ENCODE results near the gene TSC2. TPM values are rescaled to one million over a fixed set of nuclear protein-coding genes. Genes with fewer than 3 reads are reported as not detected.
A peak's percentile ranks its signal among the peaks of the same experiment; 100 is the strongest.

The TSC2 gene
- total and polyA plus RNA-seq, 2 of the 13 experiments (the other 11 are each of a cell fraction or from before 2014, with no cell fraction given), result 19.6 to 40.4 TPM

DNA sequence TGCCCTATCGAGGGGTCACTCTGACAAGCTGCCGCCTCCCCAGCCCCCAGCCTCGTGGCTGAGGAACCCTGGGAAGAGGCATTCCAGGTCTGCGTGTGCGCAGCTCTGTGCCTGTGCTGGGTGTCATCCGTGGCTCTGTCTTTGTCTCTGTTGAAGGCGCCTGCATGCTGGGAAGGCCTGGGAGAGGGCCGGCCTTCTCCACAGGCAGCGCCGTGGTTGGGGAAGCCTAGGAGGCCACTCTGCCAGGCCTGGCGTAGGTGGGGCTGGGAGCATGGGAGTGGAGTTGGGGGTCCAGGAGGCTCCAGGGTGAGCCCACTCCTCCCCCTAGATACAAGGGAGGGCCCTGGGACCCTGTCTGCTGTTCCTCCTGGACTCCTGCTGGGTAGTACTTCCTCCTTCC, 17.7 kb upstream of the TSC2 start:
- H2AFZ ChIP-seq (ENCODE audit: low read length), result no peak overlapping the region
- in situ Hi-C loops (cut with HindIII; ENCODE audit: extremely low pct_ligation_motif_present, low pct_unique_long_range_greater_than_20kb), result no loop called here
- TF ChIP-seq SKI (IDR thresholded peaks at IDR 0.05; ENCODE audit: partially characterized antibody) (no peak), ZNF768 (CRISPR knock-in tag; IDR thresholded peaks at IDR 0.05) (peak; percentile 80; the same call in 1 of the 2 replicates)
- H3K27me3 ChIP-seq (ENCODE audit: control insufficient read depth in 1 of 2, insufficient read depth in 2 of 2, low read length in 2 of 2), result peaks cover 0 to 9% of the 10 kb centered on the region in 2 experiments; a peak in 1 of 5 replicates
- no peak overlapping the region for H3K4me2 ChIP-seq (ENCODE audit: low read depth, low read length)
- FAIRE-seq, result no peak
- 88% methylated on average over 7 of the region's 11 CpGs for WGBS (ENCODE audit: low lambda C conversion rate)
- H3K27ac ChIP-seq (ENCODE audit: extremely low read length, insufficient read depth, low read length), result no peak overlapping the region
- DNase-seq (ENCODE audit: low spot score), result no peak
- H3K9me3 ChIP-seq (ENCODE audit: low read length), result no peaks in the 10 kb centered on the region
- CTCF ChIA-PET (ENCODE audit: low intra/inter-chr PET ratio, low total read pairs), result no interaction called here
- ATAC-seq, result no peak
- no peak overlapping the region for H3K9ac ChIP-seq (ENCODE audit: insufficient read depth, low read depth, low read length)
- no TSS peak for BruUV-seq (replicated peaks)
- no peaks in the 10 kb centered on the region; a peak in 1 of 5 replicates for H3K36me3 ChIP-seq (replicated peaks in 1 of 2; ENCODE audit: control insufficient read depth in 1 of 2, insufficient read depth in 2 of 2, low read length in 2 of 2)
- H3K4me3 ChIP-seq (replicated peaks in 1 of 3; ENCODE audit: insufficient read depth in 1 of 3, low read depth in 2 of 3, low read length in 3 of 3), result no peak overlapping the region
- H3K4me1 ChIP-seq (ENCODE audit: insufficient read depth, low read length), result peaks cover 76% of the 10 kb centered on the region
- H4K20me1 ChIP-seq (ENCODE audit: insufficient read depth, low read length), result 0 out of 2 replicates have a peak, but pooled peaks cover 7% of the 10 kb centered on the region
- POLR2A ChIA-PET, result no interaction called here
- intact Hi-C loops (cut with micrococcal nuclease; ENCODE audit: unreplicated experiment), result no loop called here
- peaks cover 3% of the 10 kb centered on the region for H3K79me2 ChIP-seq (ENCODE audit: insufficient read depth, low read length)

DNA sequence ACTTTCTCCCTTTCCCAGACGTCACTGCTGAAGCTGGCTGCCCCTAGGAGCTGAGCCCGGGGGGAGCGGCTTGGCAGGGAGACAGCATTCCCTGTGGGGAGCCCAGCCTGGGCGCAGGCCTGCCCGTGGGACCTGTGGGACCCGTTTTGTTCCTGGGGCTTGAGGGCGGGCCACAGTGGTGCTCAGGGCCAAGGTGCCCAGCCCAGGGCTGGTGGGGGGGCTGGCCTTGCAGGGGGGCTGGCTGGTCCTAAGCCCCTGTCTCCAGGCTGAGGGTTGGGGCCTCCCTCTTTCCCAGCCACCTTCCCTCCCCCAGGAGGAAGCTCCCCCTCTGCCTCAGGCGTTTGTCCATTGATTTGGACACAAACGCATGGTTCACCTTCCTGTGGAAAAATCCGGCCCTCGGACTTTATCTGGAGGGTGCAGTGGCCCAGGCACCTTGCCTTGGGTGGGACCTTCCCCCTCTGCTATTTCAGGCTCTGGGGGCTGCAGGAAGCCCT, 16.7 kb upstream of the TSC2 start:
- Histone ChIP-seq H4K20me1 (ENCODE audit: insufficient read depth, low read length) (0 out of 2 replicates have a peak, but pooled peaks cover 7% of the 10 kb centered on the region), H3K9me3 (ENCODE audit: low read length) (no peaks in the 10 kb centered on the region), H3K79me2 (ENCODE audit: insufficient read depth, low read length) (peaks cover 3% of the 10 kb centered on the region), H2AFZ (ENCODE audit: low read length) (no peak overlapping the region), H3K4me1 (ENCODE audit: insufficient read depth, low read length) (peaks cover 75% of the 10 kb centered on the region), H3K4me2 (ENCODE audit: low read depth, low read length) (no peak overlapping the region), H3K27me3 (ENCODE audit: control insufficient read depth in 1 of 2, insufficient read depth in 2 of 2, low read length in 2 of 2) (peaks cover 0 to 2% of the 10 kb centered on the region in 2 experiments; a peak in 1 of 5 replicates), H3K27ac (ENCODE audit: extremely low read length, insufficient read depth, low read length) (no peak overlapping the region), H3K36me3 (replicated peaks in 1 of 2; ENCODE audit: control insufficient read depth in 1 of 2, insufficient read depth in 2 of 2, low read length in 2 of 2) (no peaks in the 10 kb centered on the region; a peak in 1 of 5 replicates), H3K9ac (ENCODE audit: insufficient read depth, low read depth, low read length) (no peak overlapping the region), H3K4me3 (replicated peaks in 1 of 3; ENCODE audit: insufficient read depth in 1 of 3, low read depth in 2 of 3, low read length in 3 of 3) (no peak overlapping the region)
- POLR2A ChIA-PET, result interaction anchor here (1.7 kb wide), 1 partner anchor 124 kb away, joined by 4 read pairs; the partner anchor contains the start of gene TRAF7
- CTCF ChIA-PET (ENCODE audit: low intra/inter-chr PET ratio, low total read pairs), result no interaction called here
- no peak for ATAC-seq
- WGBS (ENCODE audit: low lambda C conversion rate), result 87% methylated on average over 7 of the region's 11 CpGs
- in situ Hi-C loops (cut with HindIII; ENCODE audit: extremely low pct_ligation_motif_present, low pct_unique_long_range_greater_than_20kb) (no loop called here), intact Hi-C loops (cut with micrococcal nuclease; ENCODE audit: unreplicated experiment) (no loop called here)
- DNase-seq (ENCODE audit: low spot score), result no peak
- BruUV-seq (replicated peaks), result no TSS peak
- no peak for TF ChIP-seq ZNF33B (CRISPR knock-in tag; IDR thresholded peaks at IDR 0.05)
- TF ChIP-seq AGO2 (optimal IDR thresholded peaks at IDR 0.05; ENCODE audit: low read depth, low read length), result peak; percentile 32
- TF ChIP-seq POLR2AphosphoS5 (IDR thresholded peaks at IDR 0.05; ENCODE audit: low read depth, low read length), result no peak
- TF ChIP-seq ZNF501 (CRISPR knock-in tag; IDR thresholded peaks at IDR 0.05), result no peak
- no peak for FAIRE-seq
